GM21360 (cell line): Measurements from ENCODE around the gene ADCY5.

Source experiments
- ATAC-seq: cut with Tn5 transposase; IDR thresholded peaks from one replicate; pipeline ENCODE4 v1.9.1; 2021; ENCODE audit warnings: mild to moderate bottlenecking, moderate library complexity; ENCODE audit not compliant: unreplicated experiment

Gene ADCY5

GRCh38 chr3:123411340-123412040 lies 37.4 kb downstream of the ADCY5 start:
- no peak for ATAC-seq

- ATAC-seq, result no peak
Observed at GRCh38 chr3:123410149-123410515, 38.8 kb downstream of the ADCY5 start.

GRCh38 chr3:123409443-123410148 lies 39.3 kb downstream of the ADCY5 start:
- ATAC-seq, result no peak

- ATAC-seq, result no peak
Observed at GRCh38 chr3:123406598-123406997, 42.3 kb downstream of the ADCY5 start.

- ATAC-seq, result no peak
Observed at GRCh38 chr3:123405936-123406510, 42.9 kb downstream of the ADCY5 start.

- no peak for ATAC-seq
Observed at GRCh38 chr3:123405021-123405420, 43.9 kb downstream of the ADCY5 start.

- ATAC-seq, result no peak
Observed at GRCh38 chr3:123404391-123404790, 44.5 kb downstream of the ADCY5 start.

GRCh38 chr3:123401836-123402530 lies 46.9 kb downstream of the ADCY5 start:
- ATAC-seq, result no peak

GRCh38 chr3:123400169-123400568 lies 48.7 kb downstream of the ADCY5 start:
- ATAC-seq, result no peak

- no peak for ATAC-seq
Observed at GRCh38 chr3:123399653-123400052, 49.2 kb downstream of the ADCY5 start.

GRCh38 chr3:123397921-123398785 lies 50.7 kb downstream of the ADCY5 start:
- no peak for ATAC-seq

GRCh38 chr3:123397050-123397590 lies 51.8 kb downstream of the ADCY5 start:
- no peak for ATAC-seq

GRCh38 chr3:123396171-123397049 lies 52.5 kb downstream of the ADCY5 start:
- ATAC-seq, result no peak

- ATAC-seq, result no peak
Observed at GRCh38 chr3:123395235-123395634, 53.7 kb downstream of the ADCY5 start.

- no peak for ATAC-seq
Observed at GRCh38 chr3:123394391-123395020, 54.4 kb downstream of the ADCY5 start.

- no peak for ATAC-seq
Observed at GRCh38 chr3:123392871-123393620, 55.8 kb downstream of the ADCY5 start.

GRCh38 chr3:123392368-123392767 lies 56.5 kb downstream of the ADCY5 start:
- no peak for ATAC-seq

- no peak for ATAC-seq
Observed at GRCh38 chr3:123390865-123391600, 57.9 kb downstream of the ADCY5 start.
